ENCODE results near the gene GPC6. TPM values are rescaled to one million over a fixed set of nuclear protein-coding genes. Genes with fewer than 3 reads are reported as not detected.

The GPC6 gene
- total RNA-seq, 6 donors from 2014 or later = 1.3 to 7.3 (median 3.4) TPM

DNA sequence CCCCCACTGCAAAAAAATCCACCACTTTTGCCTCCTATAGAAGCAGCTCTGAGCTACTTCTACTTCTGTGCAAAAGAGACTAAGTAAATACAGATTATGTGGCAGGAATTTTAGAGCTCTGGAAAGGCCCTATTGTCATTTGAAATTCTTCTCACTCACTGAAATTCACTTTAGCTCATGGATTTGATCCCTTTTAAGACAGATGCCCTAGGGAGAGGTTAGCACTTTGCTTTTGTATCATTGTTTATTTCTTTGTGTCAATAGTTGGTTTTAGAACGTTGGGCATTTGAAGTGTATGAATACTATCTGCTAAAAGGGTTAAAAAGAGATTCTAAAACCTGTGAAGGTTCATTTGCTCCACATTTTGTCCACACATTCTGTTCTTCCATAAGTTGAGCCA lies 528.7 kb downstream of the GPC6 start:
- Histone ChIP-seq H3K27ac (no peak overlapping the region), H3K9me3 (no peaks in the 10 kb centered on the region), H3K27me3 (no peaks in the 10 kb centered on the region), H3K4me3 (no peak overlapping the region), H3K36me3 (no peaks in the 10 kb centered on the region), H3K4me1 (no peaks in the 10 kb centered on the region)
- DNase-seq (no peak), ATAC-seq (ENCODE audit: low FRiP score in 2 of 2) (no peak)
- TF ChIP-seq POLR2AphosphoS5 (IDR thresholded peaks at IDR 0.05) (no peak), CTCF (IDR thresholded peaks at IDR 0.05) (no peak), EP300 (IDR thresholded peaks at IDR 0.05) (no peak), POLR2A (IDR thresholded peaks at IDR 0.05) (no peak)
- WGBS, 2 donors = 32 to 41% methylated on average over 1 of the region's 1 CpG

DNA sequence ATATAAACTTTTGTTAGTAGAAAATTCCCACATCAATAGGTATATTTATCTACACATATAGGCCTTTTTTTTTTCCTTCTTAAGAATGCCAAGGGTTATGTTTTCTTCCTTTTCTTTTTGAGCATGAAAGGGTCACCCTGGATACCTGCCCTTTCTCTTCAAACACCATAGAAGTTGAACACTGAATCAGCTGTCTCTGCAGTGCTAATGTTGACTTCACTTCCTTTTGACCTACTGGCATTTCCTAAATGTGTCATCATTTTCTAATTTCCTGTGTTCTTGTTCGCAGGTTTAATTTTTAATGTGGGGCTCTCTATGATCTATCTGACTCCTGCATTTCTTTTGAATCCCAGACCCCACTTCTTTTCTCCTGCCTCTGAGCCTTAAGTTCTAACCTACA lies 532.0 kb downstream of the GPC6 start:
- DNase-seq = no peak
- H3K4me3 ChIP-seq = no peak overlapping the region
- no peak for ATAC-seq (ENCODE audit: low FRiP score in 2 of 2)
- no peaks in the 10 kb centered on the region for H3K27me3 ChIP-seq
- TF ChIP-seq EP300 (IDR thresholded peaks at IDR 0.05) (no peak), POLR2A (IDR thresholded peaks at IDR 0.05) (no peak), CTCF (IDR thresholded peaks at IDR 0.05) (no peak), POLR2AphosphoS5 (IDR thresholded peaks at IDR 0.05) (no peak)
- H3K36me3 ChIP-seq = no peaks in the 10 kb centered on the region
- H3K4me1 ChIP-seq = no peaks in the 10 kb centered on the region
- H3K27ac ChIP-seq = no peak overlapping the region
- 54 to 56% methylated on average over 1 of the region's 1 CpG for WGBS, 2 donors
- H3K9me3 ChIP-seq = no peaks in the 10 kb centered on the region

DNA sequence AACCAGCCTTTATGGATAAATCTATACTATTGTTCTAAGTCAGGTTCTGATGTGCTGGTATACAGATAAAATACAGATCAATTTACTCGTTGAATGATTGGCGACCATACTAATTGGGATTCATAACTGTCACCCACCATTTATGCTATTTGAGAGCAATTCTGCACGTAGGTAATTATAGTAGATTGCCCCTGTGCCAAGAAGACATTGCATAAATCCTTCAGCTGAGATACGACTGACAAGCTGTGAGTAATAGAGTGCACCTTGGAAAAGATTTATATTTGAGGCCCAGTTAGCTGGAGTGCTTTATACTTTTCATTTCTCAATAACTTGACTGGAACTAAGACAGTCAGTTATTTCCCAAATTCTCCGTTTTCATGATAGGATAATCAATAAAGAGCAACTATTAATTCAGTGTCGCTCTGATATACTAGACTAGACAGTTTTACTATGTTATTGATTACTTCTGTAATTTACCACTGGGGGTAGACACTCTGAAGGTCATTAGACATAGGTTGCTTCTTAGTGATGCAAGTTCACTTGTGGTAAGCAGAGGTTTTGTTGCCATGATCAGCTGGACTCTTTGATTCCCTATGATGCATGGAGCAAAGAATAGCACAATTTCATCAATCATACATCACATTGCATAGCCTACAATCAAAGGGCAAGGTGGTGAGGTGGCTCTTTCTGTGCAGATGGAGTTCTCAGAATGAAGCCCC lies 536.3 kb downstream of the GPC6 start:
- no peaks in the 10 kb centered on the region for H3K36me3 ChIP-seq
- H3K27me3 ChIP-seq = no peaks in the 10 kb centered on the region
- no peaks in the 10 kb centered on the region for H3K9me3 ChIP-seq
- DNase-seq (no peak), ATAC-seq (ENCODE audit: low FRiP score in 2 of 2) (no peak)
- TF ChIP-seq CTCF (IDR thresholded peaks at IDR 0.05) (no peak), POLR2A (IDR thresholded peaks at IDR 0.05) (no peak), EP300 (IDR thresholded peaks at IDR 0.05) (no peak)
- no peak overlapping the region for H3K27ac ChIP-seq
- WGBS, 2 donors = 85 to 87% methylated on average over 6 of the region's 6 CpGs
- H3K4me1 ChIP-seq = no peaks in the 10 kb centered on the region
- H3K4me3 ChIP-seq = no peak overlapping the region

- H3K27me3 ChIP-seq = no peaks in the 10 kb centered on the region
- TF ChIP-seq CTCF (IDR thresholded peaks at IDR 0.05) (no peak), POLR2A (IDR thresholded peaks at IDR 0.05) (no peak), EP300 (IDR thresholded peaks at IDR 0.05) (no peak), POLR2AphosphoS5 (IDR thresholded peaks at IDR 0.05) (no peak)
- H3K4me1 ChIP-seq = no peaks in the 10 kb centered on the region
- ATAC-seq (ENCODE audit: low FRiP score in 2 of 2) (no peak), DNase-seq (no peak)
- no peak overlapping the region for H3K4me3 ChIP-seq
- no peaks in the 10 kb centered on the region for H3K9me3 ChIP-seq
- H3K27ac ChIP-seq = no peak overlapping the region
- H3K36me3 ChIP-seq = no peaks in the 10 kb centered on the region
- 96 to 98% methylated on average over 2 of the region's 2 CpGs for WGBS, 2 donors
These were observed 538.5 kb downstream of the GPC6 start for GRCh38 chr13:93765062-93765461.

GRCh38 chr13:93765811-93766210 lies 539.2 kb downstream of the GPC6 start:
- DNase-seq (no peak), ATAC-seq (ENCODE audit: low FRiP score in 2 of 2) (no peak)
- no peaks in the 10 kb centered on the region for H3K9me3 ChIP-seq
- no peaks in the 10 kb centered on the region for H3K27me3 ChIP-seq
- no peak overlapping the region for H3K27ac ChIP-seq
- 94% methylated on average over 1 of the region's 1 CpG for whole genome bisulfite sequencing, 2 donors
- no peaks in the 10 kb centered on the region for H3K4me1 ChIP-seq
- H3K4me3 ChIP-seq = no peak overlapping the region
- H3K36me3 ChIP-seq = no peaks in the 10 kb centered on the region
- no peak for TF ChIP-seq EP300 (IDR thresholded peaks at IDR 0.05)
- no peak for TF ChIP-seq POLR2A (IDR thresholded peaks at IDR 0.05)
- no peak for TF ChIP-seq POLR2AphosphoS5 (IDR thresholded peaks at IDR 0.05)
- no peak for TF ChIP-seq CTCF (IDR thresholded peaks at IDR 0.05)
